Measurements from ENCODE around the gene LATS2. TPM values are rescaled to one million over a fixed set of nuclear protein-coding genes. Genes with fewer than 3 reads are reported as not detected.

Gene LATS2
- total RNA-seq, 2 donors from 2014 or later = 40.1 to 59.2 TPM

GRCh38 chr13:20974981-20975585 is 86.3 kb downstream of the LATS2 start:
- Histone ChIP-seq H3K27me3 (replicated peaks; ENCODE audit: insufficient read depth) (no peaks in the 10 kb centered on the region), H3K36me3 (peaks cover 37% of the 10 kb centered on the region), H3K4me1 (ENCODE audit: control insufficient read depth in 1 of 2, low read depth in 2 of 2) (no peaks in the 10 kb centered on the region), H3K27ac (no peak overlapping the region), H3K9me3 (no peaks in the 10 kb centered on the region), H3K4me3 (no peak overlapping the region)
- TF ChIP-seq CTCF (IDR thresholded peaks at IDR 0.05) = no peak
- ATAC-seq (ENCODE audit: insufficient number of reproducible peaks, low FRiP score, low read depth) = no peak
- DNase-seq (ENCODE audit: low spot score) = no peak

- H3K36me3 ChIP-seq = peaks cover 31% of the 10 kb centered on the region
- no peaks in the 10 kb centered on the region for H3K4me1 ChIP-seq (ENCODE audit: control insufficient read depth in 1 of 2, low read depth in 2 of 2)
- DNase-seq (ENCODE audit: low spot score) = no peak
- H3K9me3 ChIP-seq = no peaks in the 10 kb centered on the region
- no peak overlapping the region for H3K27ac ChIP-seq
- H3K4me3 ChIP-seq = no peak overlapping the region
- H3K27me3 ChIP-seq (replicated peaks; ENCODE audit: insufficient read depth) = no peaks in the 10 kb centered on the region
- ATAC-seq (ENCODE audit: insufficient number of reproducible peaks, low FRiP score, low read depth) = no peak
- no peak for TF ChIP-seq CTCF (IDR thresholded peaks at IDR 0.05)
Observed at GRCh38 chr13:20973886-20974425, 87.4 kb downstream of the LATS2 start.

GRCh38 chr13:20972731-20973130 is 88.7 kb downstream of the LATS2 start:
- ATAC-seq (ENCODE audit: insufficient number of reproducible peaks, low FRiP score, low read depth) (no peak), DNase-seq (ENCODE audit: low spot score) (no peak)
- H3K4me3 ChIP-seq = no peak overlapping the region
- H3K27ac ChIP-seq = no peak overlapping the region
- no peaks in the 10 kb centered on the region for H3K4me1 ChIP-seq (ENCODE audit: control insufficient read depth in 1 of 2, low read depth in 2 of 2)
- no peak for TF ChIP-seq CTCF (IDR thresholded peaks at IDR 0.05)
- H3K9me3 ChIP-seq = no peaks in the 10 kb centered on the region
- no peaks in the 10 kb centered on the region for H3K27me3 ChIP-seq (replicated peaks; ENCODE audit: insufficient read depth)
- peaks cover 24% of the 10 kb centered on the region for H3K36me3 ChIP-seq

DNA sequence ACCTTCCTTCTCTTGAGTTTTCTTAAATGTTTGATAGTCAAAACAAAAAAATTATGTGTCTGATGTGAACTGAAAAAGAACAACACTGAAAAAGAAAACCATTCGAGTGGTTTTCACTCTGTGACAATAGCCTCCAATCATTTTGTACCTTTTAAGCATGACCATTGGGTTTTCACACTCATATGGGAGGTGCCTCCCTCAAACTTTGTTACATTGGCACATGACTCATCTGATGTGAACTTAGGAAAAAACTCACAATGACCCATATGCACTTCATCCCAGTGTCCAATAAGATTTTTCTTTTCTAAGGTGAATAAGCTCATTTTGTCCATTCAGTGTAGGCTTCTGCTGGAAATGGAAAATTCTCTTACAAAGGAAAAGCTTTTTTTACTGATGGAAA is 92.2 kb downstream of the LATS2 start:
- H3K36me3 ChIP-seq = peaks cover 9% of the 10 kb centered on the region
- DNase-seq (ENCODE audit: low spot score) = no peak
- ATAC-seq (ENCODE audit: insufficient number of reproducible peaks, low FRiP score, low read depth) = no peak
- no peak for TF ChIP-seq CTCF (IDR thresholded peaks at IDR 0.05)
- H3K4me3 ChIP-seq = no peak overlapping the region
- no peak overlapping the region for H3K27ac ChIP-seq
- no peaks in the 10 kb centered on the region for H3K27me3 ChIP-seq (replicated peaks; ENCODE audit: insufficient read depth)
- H3K4me1 ChIP-seq (ENCODE audit: control insufficient read depth in 1 of 2, low read depth in 2 of 2) = no peaks in the 10 kb centered on the region
- no peaks in the 10 kb centered on the region for H3K9me3 ChIP-seq

DNA sequence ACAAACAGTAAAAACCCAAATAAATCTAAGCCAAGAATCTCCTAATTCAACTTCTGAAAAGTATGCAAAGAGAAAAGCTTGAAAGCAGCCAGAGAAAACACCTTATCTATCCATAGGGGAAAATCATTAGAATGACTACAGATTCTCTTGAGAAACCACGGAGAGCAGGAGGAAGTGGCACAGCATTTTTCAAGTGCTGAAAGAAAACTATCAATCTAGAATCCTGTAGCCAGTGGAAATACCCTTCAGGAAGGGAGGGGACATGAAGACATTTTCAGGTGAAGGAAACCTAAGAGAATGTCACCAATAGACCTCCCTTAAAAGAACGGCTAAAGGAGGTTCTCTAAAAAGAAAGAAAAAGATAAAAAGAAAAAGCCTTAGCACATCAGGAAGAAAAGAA is 92.6 kb downstream of the LATS2 start:
- no peak for TF ChIP-seq CTCF (IDR thresholded peaks at IDR 0.05)
- Histone ChIP-seq H3K4me3 (no peak overlapping the region), H3K4me1 (ENCODE audit: control insufficient read depth in 1 of 2, low read depth in 2 of 2) (no peaks in the 10 kb centered on the region), H3K9me3 (no peaks in the 10 kb centered on the region), H3K27ac (no peak overlapping the region), H3K36me3 (peaks cover 5% of the 10 kb centered on the region), H3K27me3 (replicated peaks; ENCODE audit: insufficient read depth) (no peaks in the 10 kb centered on the region)
- no peak for ATAC-seq (ENCODE audit: insufficient number of reproducible peaks, low FRiP score, low read depth)
- no peak for DNase-seq (ENCODE audit: low spot score)
